GM12873 (cell line): ENCODE measurements around the gene CHST5.
A peak's percentile ranks its signal among the peaks of the same experiment; 100 is the strongest.

Experiments used
- TF ChIP-seq, protein P1 (sequence below): IDR thresholded peaks from 2 replicates; pipeline ENCODE4 v1.5.1; 2012; ENCODE audit warnings: low read depth, mild to moderate bottlenecking, moderate library complexity, low read length, control low read depth; ENCODE audit not compliant: insufficient read depth; ENCODE audit errors: missing control alignments

CHST5 gene

DNA sequence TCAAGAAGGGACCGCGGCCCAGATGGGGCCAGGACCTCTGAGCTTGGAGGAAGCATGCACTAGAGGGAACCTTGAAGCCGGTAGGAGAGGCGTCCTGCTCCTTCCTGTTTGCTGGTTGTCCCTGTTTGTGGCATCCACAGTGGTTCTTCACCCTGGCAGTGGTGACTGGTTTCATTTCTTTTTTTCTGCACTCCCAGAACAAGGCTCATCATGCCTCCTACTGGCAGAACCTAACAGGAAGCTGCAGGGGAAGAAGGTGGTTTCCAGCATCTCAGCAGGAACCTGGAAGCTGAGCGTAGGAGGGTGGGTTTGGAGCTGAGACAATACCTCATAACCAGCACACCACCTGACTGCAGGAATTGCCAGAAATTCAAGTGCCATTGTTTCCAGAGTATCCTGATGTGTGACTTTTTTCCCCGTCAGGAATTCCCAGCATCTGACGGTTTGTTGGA lies 14.3 kb upstream of the CHST5 start:
- TF ChIP-seq, protein P1, sequence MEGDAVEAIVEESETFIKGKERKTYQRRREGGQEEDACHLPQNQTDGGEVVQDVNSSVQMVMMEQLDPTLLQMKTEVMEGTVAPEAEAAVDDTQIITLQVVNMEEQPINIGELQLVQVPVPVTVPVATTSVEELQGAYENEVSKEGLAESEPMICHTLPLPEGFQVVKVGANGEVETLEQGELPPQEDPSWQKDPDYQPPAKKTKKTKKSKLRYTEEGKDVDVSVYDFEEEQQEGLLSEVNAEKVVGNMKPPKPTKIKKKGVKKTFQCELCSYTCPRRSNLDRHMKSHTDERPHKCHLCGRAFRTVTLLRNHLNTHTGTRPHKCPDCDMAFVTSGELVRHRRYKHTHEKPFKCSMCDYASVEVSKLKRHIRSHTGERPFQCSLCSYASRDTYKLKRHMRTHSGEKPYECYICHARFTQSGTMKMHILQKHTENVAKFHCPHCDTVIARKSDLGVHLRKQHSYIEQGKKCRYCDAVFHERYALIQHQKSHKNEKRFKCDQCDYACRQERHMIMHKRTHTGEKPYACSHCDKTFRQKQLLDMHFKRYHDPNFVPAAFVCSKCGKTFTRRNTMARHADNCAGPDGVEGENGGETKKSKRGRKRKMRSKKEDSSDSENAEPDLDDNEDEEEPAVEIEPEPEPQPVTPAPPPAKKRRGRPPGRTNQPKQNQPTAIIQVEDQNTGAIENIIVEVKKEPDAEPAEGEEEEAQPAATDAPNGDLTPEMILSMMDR: peak; percentile 81

DNA sequence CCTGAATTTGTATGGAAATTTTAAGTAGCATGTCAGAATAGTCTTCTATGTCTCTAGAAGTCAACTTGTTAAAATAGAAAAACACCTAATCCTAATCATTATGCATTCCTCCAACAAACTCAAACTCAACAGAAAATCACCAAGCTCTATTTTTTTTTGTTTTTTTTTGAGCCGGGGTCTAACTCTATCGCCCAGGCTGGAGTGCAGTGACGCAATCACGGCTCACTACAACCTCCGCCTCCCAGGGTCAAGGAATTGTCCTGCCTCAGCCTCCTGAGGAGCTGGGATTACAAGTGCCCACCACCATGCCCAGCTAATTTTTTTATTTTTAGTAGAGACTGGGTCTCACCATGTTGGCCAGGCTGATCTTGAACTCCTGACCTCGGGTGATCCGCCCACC lies 10.4 kb upstream of the CHST5 start:
- TF ChIP-seq, protein P1: no peak

DNA sequence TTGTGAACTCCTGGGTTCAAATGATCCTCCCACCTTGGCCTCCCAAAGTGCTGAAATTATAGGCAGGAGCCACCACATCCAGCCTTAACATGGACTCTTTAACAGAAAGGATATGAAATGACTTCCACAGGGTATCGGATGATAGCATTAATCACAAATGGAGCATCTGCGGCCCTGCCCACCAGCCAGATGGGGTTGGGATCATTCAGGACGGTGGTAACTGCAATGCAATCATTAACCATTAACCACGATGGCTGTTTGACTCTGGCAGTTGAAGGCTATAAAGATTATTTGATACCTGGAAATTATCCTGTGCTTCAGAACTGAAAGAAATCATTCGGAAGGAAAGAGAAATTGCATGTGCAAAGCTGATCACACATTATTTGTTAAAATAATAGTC lies 5.3 kb upstream of the CHST5 start:
- TF ChIP-seq, protein P1: no peak

DNA sequence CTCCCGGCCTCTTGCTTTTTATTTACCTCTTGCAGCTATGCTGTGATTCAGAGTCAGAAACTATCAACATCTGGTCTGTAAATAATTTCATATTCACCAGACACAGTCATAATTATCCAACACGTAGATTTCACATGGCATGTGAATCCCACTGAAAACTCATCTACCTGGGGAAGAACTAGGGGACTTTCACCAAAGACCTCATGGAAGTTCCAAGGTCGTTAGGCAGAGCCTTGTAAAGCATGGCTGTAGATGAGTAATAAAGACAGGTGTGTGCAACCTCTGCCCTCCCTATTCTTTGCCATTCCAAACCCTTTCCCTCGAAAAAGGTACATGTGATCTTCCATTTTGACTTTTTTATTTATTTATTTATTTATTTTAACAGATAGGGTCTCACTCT lies 1.9 kb upstream of the CHST5 start:
- TF ChIP-seq, protein P1: no peak

DNA sequence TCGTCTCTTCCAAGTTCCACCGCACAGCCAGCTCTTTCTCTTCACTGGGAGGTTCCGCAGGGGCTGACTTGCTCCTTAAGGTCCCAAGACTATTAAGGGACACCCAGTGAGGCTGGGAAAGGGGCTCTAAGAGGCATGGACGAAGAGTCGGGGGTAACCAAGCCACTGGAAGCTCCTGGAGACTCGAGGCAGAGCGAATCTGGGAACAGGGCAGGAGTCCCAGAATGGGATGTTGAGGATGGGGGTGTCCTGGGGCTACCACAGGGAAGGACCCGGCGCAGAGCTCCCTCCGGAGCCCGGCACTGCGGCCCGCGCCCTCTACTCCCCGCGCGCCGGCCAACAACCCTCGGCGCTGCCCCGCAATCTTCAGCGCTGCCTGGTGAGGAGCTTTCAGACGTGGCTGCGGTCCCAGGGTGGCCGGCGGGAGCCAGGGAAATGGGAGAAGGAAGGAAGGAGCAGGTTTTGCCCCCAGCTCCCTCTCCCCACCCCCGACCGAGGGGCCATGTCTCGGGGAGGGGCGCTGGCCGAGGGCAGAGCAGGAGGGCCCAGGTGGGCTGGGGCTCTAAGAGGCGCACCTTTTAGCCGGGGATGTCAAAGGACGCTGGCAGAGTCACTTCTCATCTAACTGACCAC lies 581 bp downstream of the CHST5 start:
- TF ChIP-seq, protein P1: no peak

DNA sequence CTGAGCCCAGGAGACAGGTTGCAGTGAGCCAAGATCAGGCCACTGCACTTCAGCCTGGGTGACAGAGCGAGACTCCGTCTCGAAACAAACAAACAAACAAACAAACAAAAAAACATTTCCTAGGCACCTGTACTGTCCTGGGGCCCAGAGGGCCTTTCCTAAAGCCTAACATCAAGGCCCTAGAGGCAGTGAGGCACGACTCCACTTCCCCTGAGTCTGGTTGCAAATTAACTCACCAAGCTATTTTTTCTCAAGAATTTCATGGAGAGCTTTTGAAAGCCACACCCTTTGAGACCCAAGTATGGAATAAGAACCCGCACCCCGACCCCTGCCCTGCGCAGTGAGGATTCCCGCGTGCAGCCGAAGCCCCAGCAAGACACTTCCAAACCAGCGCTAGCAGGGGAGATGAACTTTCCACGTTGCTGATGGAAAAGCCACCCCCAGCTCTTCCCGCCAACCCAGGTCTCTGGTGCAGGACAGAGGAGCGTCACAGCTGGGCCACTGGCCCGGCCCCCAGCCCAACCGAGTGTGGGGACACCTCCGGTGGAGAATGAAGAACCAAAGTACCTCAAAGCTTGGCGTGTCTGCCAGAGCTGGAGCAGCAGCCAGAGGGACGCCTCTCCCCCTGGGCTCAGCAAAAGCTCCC lies 1.2 kb downstream of the CHST5 start:
- TF ChIP-seq, protein P1: no peak

DNA sequence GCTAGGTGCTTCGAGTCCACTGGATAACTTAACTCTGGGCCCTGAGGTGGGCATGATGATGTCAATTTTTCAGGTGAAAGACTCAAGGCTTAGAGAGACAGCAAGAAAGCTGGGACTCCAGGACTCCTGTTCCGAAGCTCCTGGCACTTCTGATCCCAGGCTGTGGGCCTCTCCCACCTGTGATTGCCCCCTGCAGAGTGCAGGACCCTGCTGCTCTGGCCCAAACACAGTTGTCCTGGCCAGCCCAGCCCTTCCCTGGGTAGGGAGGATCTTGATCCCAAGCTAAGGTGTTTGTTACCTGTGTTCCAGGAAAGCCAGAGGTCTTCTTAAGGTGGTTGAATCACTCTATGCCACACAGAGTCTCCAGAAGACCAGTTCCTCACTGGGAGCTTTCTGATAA lies 3.1 kb downstream of the CHST5 start:
- TF ChIP-seq, protein P1: no peak
